Colonic mucosa (tissue), 4 donors: Measurements from ENCODE around the gene MALT1. TPM values are rescaled to one million over a fixed set of nuclear protein-coding genes. Genes with fewer than 3 reads are reported as not detected.
"Not testable (repeated sequence)": the region's sequence is repeated elsewhere in the genome, so short reads cannot be mapped to it uniquely, and the experiment has no call there.

ENCODE experiments used
- DNase-seq: peaks from one replicate; pipeline ENCODE4 v3.0.0-alpha.2; 2020
- H3K27ac ChIP-seq: fragments of 200-600 bp; one replicate; pipeline ENCODE4 v1.8.0; 2021
- H3K27me3 ChIP-seq: fragments of 200-600 bp; one replicate; pipeline ENCODE4 v1.8.0; 2021
- H3K36me3 ChIP-seq: fragments of 200-600 bp; one replicate; pipeline ENCODE4 v1.8.0; 2021
- H3K4me1 ChIP-seq: fragments of 200-600 bp; one replicate; pipeline ENCODE4 v1.8.0; 2021; ENCODE audit warnings: mild to moderate bottlenecking
- H3K4me3 ChIP-seq: fragments of 200-600 bp; one replicate; pipeline ENCODE4 v1.8.0; 2021
- H3K9ac ChIP-seq, 2 donors: one replicate each; pipeline ENCODE4 v1.7.0; 2013; ENCODE audit warnings: control low read depth in 2 of 2, low read depth in 2 of 2, low read length in 2 of 2
- H3K9me3 ChIP-seq: fragments of 200-600 bp; one replicate; pipeline ENCODE4 v1.8.0; 2021
- intact Hi-C: fragments of 100-400 bp; cut with DNase I; formaldehyde crosslinking; loops from one replicate; pipeline ENCODE4 v1.14.1; 2022
- total RNA-seq, 2 donors: library from RNA; stranded (reverse); fragmentation: NEBNext Ultra II Directional in 1 of 2; extraction: Animal tissue kit (Norgen Biotek cat#: 25700) in 1 of 2; gene quantifications; one replicate each; pipeline ENCODE4 v1.2.1, GENCODE V29; 2021
- TF ChIP-seq, protein P1 (sequence below): fragments of 200-600 bp; IDR thresholded peaks from one replicate; pipeline ENCODE4 v1.8.0; 2022; ENCODE audit warnings: antibody characterized with exemption, mild to moderate bottlenecking
- donor health status: healthy.
- donor health status: DM: no; HTN: no; CAD: no.
- donor health status: DM: no; HTN: no; CAD: no.

MALT1 gene
- total RNA-seq, 2 donors from 2014 or later: 22.1 to 30.9 TPM

- Histone ChIP-seq H3K27ac (no peak overlapping the region), H3K9ac (no peak overlapping the region), H3K4me3 (no peak overlapping the region), H3K9me3 (no peaks in the 10 kb centered on the region), H3K36me3 (no peaks in the 10 kb centered on the region), H3K4me1 (peaks cover 6% of the 10 kb centered on the region), H3K27me3 (no peaks in the 10 kb centered on the region)
- DNase-seq: no peak
- TF ChIP-seq, protein P1, sequence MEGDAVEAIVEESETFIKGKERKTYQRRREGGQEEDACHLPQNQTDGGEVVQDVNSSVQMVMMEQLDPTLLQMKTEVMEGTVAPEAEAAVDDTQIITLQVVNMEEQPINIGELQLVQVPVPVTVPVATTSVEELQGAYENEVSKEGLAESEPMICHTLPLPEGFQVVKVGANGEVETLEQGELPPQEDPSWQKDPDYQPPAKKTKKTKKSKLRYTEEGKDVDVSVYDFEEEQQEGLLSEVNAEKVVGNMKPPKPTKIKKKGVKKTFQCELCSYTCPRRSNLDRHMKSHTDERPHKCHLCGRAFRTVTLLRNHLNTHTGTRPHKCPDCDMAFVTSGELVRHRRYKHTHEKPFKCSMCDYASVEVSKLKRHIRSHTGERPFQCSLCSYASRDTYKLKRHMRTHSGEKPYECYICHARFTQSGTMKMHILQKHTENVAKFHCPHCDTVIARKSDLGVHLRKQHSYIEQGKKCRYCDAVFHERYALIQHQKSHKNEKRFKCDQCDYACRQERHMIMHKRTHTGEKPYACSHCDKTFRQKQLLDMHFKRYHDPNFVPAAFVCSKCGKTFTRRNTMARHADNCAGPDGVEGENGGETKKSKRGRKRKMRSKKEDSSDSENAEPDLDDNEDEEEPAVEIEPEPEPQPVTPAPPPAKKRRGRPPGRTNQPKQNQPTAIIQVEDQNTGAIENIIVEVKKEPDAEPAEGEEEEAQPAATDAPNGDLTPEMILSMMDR: no peak
- intact Hi-C loops: loop anchor here (10.0 kb wide), 1 partner anchor 365 kb away; no protein-coding TSS in a partner anchor
Observed at GRCh38 chr18:58769321-58769720, 98.1 kb downstream of the MALT1 start.

- H3K9me3 ChIP-seq: no peaks in the 10 kb centered on the region
- no peaks in the 10 kb centered on the region for H3K27me3 ChIP-seq
- intact Hi-C loops: no loop called here
- TF ChIP-seq, protein P1: no peak
- H3K27ac ChIP-seq: no peak overlapping the region
- no peak overlapping the region for H3K9ac ChIP-seq
- no peak overlapping the region for H3K4me3 ChIP-seq
- peaks cover 6% of the 10 kb centered on the region for H3K4me1 ChIP-seq
- no peaks in the 10 kb centered on the region for H3K36me3 ChIP-seq
- DNase-seq: no peak
Observed at GRCh38 chr18:58770601-58771000, 99.3 kb downstream of the MALT1 start.

DNA sequence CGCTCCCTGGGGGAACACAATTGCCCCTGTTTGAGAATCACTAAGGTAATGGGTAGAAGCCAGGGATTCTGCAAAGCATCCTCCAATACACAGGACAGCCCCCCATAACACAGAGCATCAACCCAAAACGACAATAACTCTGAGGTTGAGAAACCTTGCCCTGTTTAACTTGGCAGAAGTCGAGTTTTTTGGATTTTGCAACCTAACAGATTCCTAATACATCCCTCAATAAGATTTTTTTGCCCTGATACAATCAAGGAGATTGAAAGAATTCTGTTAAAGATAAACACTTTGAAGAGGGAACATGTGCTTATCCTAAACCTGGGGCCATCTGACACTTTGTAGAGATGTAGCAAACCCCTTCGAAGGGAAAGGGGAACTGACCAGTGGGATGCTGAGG, 100.9 kb downstream of the MALT1 start:
- peaks cover 6% of the 10 kb centered on the region for H3K4me1 ChIP-seq
- H3K9ac ChIP-seq: no peak overlapping the region
- intact Hi-C loops: no loop called here
- H3K9me3 ChIP-seq: no peaks in the 10 kb centered on the region
- TF ChIP-seq, protein P1: no peak
- no peak overlapping the region for H3K4me3 ChIP-seq
- no peaks in the 10 kb centered on the region for H3K36me3 ChIP-seq
- no peak for DNase-seq
- H3K27ac ChIP-seq: no peak overlapping the region
- H3K27me3 ChIP-seq: no peaks in the 10 kb centered on the region

DNA sequence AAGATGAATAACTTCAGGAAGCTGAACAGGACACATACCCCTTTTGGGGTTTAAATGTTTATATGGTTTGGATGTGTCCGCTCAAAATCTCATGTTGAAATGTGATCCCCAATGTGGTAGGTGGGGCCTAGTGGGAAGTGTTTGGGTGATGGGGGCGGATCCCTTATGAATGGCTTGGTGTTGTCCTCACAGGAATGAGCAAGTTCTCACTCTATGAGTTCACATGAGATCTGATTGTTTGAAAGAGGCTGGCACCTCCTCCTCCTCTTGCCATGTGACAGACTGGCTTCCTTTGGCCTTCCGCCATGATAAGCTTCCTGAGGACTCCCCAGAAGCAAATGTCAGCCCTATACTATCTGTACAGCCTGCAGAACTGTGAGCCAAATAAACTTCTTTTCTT, 104.8 kb downstream of the MALT1 start:
- no peak for DNase-seq
- Histone ChIP-seq H3K4me1 (no peaks in the 10 kb centered on the region), H3K36me3 (no peaks in the 10 kb centered on the region), H3K9me3 (no peaks in the 10 kb centered on the region), H3K27ac (no peak overlapping the region), H3K9ac (no peak overlapping the region), H3K27me3 (no peaks in the 10 kb centered on the region), H3K4me3 (no peak overlapping the region)
- intact Hi-C loops: no loop called here
- TF ChIP-seq, protein P1: no peak

DNA sequence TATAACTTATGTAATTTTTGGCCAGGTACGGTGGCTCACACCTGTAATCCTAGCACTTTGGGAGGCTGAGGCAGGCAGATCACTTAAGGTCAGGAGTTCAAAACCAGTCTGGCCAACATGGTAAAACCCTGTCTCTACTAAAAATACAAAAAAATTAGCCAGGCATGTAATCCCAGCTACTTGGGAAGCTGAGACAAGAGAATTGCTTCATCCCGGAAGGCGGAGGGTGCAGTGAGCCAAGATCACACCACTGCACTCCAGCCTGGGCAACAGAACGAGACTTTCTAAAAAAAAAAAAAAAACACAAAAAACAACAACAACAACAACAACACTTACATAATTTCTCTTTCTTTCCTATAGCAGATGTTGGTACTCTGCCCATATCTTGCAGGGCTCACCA, 105.3 kb downstream of the MALT1 start:
- H3K9me3 ChIP-seq, intact Hi-C loops, DNase-seq, H3K4me3 ChIP-seq, H3K27ac ChIP-seq, H3K27me3 ChIP-seq, H3K36me3 ChIP-seq, H3K9ac ChIP-seq, H3K4me1 ChIP-seq: not testable (repeated sequence)

GRCh38 chr18:58777471-58777870, 106.2 kb downstream of the MALT1 start:
- Histone ChIP-seq H3K9ac (no peak overlapping the region), H3K4me3 (no peak overlapping the region), H3K36me3 (no peaks in the 10 kb centered on the region), H3K27me3 (no peaks in the 10 kb centered on the region), H3K9me3 (no peaks in the 10 kb centered on the region), H3K4me1 (no peaks in the 10 kb centered on the region), H3K27ac (no peak overlapping the region)
- TF ChIP-seq, protein P1: no peak
- DNase-seq: no peak
- intact Hi-C loops: no loop called here
